T-cell (primary cell): ENCODE results near the gene APOL4. TPM values are rescaled to one million over a fixed set of nuclear protein-coding genes. Genes with fewer than 3 reads are reported as not detected.
"Not testable (repeated sequence)": the region's sequence is repeated elsewhere in the genome, so short reads cannot be mapped to it uniquely, and the experiment has no call there.

Experiments used
- ATAC-seq, 4 experiments: fragments of 200-7000 bp in 3 of 4; fragments of 150-1000 bp in 1 of 4; cut with Tn5 transposase; replicated peaks in 1 of 4; 1 replicate in 3 of 4; 2 replicates in 1 of 4; pipeline ENCODE4 v1.10.0; 2021; ENCODE audit warnings: moderate library complexity in 3 of 4, mild to moderate bottlenecking in 2 of 4, moderate number of reproducible peaks in 1 of 4
- CTCF ChIA-PET, 2 donors: fragments of 300-600 bp; sonication (Branson Sonifier 250); formaldehyde crosslinking; loops; one replicate each; lab custom pipeline; 2022; ENCODE audit warnings: antibody characterized with exemption in 2 of 2; lab: Charles Lee
- POLR2A ChIA-PET, 2 donors: fragments of 300-600 bp; sonication (Branson Sonifier 250); formaldehyde crosslinking; loops; one replicate each; lab custom pipeline; 2022; ENCODE audit warnings: antibody characterized with exemption in 2 of 2; lab: Charles Lee
- DNase-seq, 35 experiments: peaks; one replicate each; pipeline versions ENCODE4 v3.0.0 to v3.0.0-alpha.2; 2013 to 2023
- H3K27ac ChIP-seq: one replicate; pipeline ENCODE4 v1.5.1; 2013; ENCODE audit warnings: low read length
- H3K27me3 ChIP-seq, 2 experiments: replicated peaks in 1 of 2; 1 replicate in 1 of 2; 2 replicates in 1 of 2; pipeline versions ENCODE4 v1.6.1 to v1.7.0; 2013; ENCODE audit warnings: low read length in 1 of 2, mixed read lengths in 1 of 2; ENCODE audit not compliant: control insufficient read depth in 2 of 2, insufficient read depth in 2 of 2; ENCODE audit errors: extremely low read depth in 1 of 2
- H3K36me3 ChIP-seq, 2 donors: 1 replicate in 1 of 2; 2 replicates in 1 of 2; pipeline versions ENCODE4 v1.6.1 to v1.7.0; 2013; ENCODE audit warnings: low read length in 1 of 2; ENCODE audit not compliant: control insufficient read depth in 2 of 2, insufficient read depth in 1 of 2; ENCODE audit errors: extremely low read depth in 1 of 2
- H3K4me1 ChIP-seq, 2 experiments: 1 replicate in 1 of 2; 2 replicates in 1 of 2; pipeline versions ENCODE4 v1.6.1 to v1.7.0; 2013; ENCODE audit warnings: low read length in 2 of 2, mixed read lengths in 1 of 2; ENCODE audit not compliant: insufficient read depth in 2 of 2, control insufficient read depth in 1 of 2; ENCODE audit errors: extremely low read depth in 1 of 2
- H3K4me3 ChIP-seq, 2 donors: 1 replicate in 1 of 2; 2 replicates in 1 of 2; pipeline versions ENCODE4 v1.5.1 to v1.7.0; 2013; ENCODE audit warnings: mild to moderate bottlenecking in 2 of 2, low read length in 1 of 2, moderate library complexity in 1 of 2; ENCODE audit not compliant: control insufficient read depth in 1 of 2; ENCODE audit errors: extremely low read depth in 1 of 2
- H3K9me3 ChIP-seq: 2 replicates; pipeline ENCODE4 v1.7.0; 2013
- H3K27ac Mint-ChIP-seq, 2 donors: one replicate each; pipeline ENCODE4 v1.8.0; 2020 to 2021; ENCODE audit warnings: mild to moderate bottlenecking in 2 of 2, mixed read lengths in 2 of 2
- H3K27me3 Mint-ChIP-seq, 2 donors: one replicate each; pipeline ENCODE4 v1.8.0; 2021 to 2022; ENCODE audit warnings: mixed read lengths in 2 of 2
- H3K36me3 Mint-ChIP-seq: one replicate; pipeline ENCODE4 v1.8.0; 2021; ENCODE audit warnings: mixed read lengths
- H3K4me1 Mint-ChIP-seq, 3 donors: one replicate each; pipeline ENCODE4 v1.8.0; 2020 to 2022; ENCODE audit warnings: mixed read lengths in 3 of 3, mild to moderate bottlenecking in 1 of 3
- H3K4me3 Mint-ChIP-seq, 3 donors: one replicate each; pipeline ENCODE4 v1.8.0; 2020 to 2022; ENCODE audit warnings: mild to moderate bottlenecking in 3 of 3, mixed read lengths in 3 of 3, moderate library complexity in 3 of 3
- H3K9me3 Mint-ChIP-seq, 3 donors: one replicate each; pipeline ENCODE4 v1.8.0; 2020 to 2022; ENCODE audit warnings: mixed read lengths in 3 of 3
- WGBS: methylation state at CpG from one replicate; pipeline ENCODE4 v1.1.5; 2013; ENCODE audit warnings: missing lambda C conversion rate; ENCODE audit not compliant: insufficient coverage; 5-methylcytosine and 5-hydroxymethylcytosine counted together
- total RNA-seq, 35 experiments: library from RNA in 6 of 35; stranded (reverse) in 6 of 35; fragments of 120-200 nt in 1 of 35; gene quantifications; one replicate each; pipeline versions ENCODE4 v1.2.1 to v1.2.4 and lab custom pipeline; 2013 to 2026

APOL4 gene
- total RNA-seq, 5 donors from 2014 or later (not counting 1 experiment from before 2014, with no cell fraction given): 0.22 to 0.72 TPM; not detected in 3

GRCh38 chr22:36202906-36203305, 1.3 kb upstream of the APOL4 start:
- H3K27ac Mint-ChIP-seq, H3K4me1 Mint-ChIP-seq, CTCF ChIA-PET: not testable (repeated sequence)

GRCh38 chr22:36201025-36201424, 584 bp downstream of the APOL4 start:
- H3K27me3 ChIP-seq: peaks cover 0 to 21% of the 10 kb centered on the region in 2 experiments
- peaks cover 15 to 21% (median 16%) of the 10 kb centered on the region in 3 donors for H3K4me1 Mint-ChIP-seq
- H3K9me3 Mint-ChIP-seq, POLR2A ChIA-PET, H3K9me3 ChIP-seq, DNase-seq, CTCF ChIA-PET, H3K4me3 Mint-ChIP-seq, H3K27ac Mint-ChIP-seq, ATAC-seq, H3K36me3 ChIP-seq, H3K27ac ChIP-seq, H3K36me3 Mint-ChIP-seq, H3K4me3 ChIP-seq: not testable (repeated sequence)
- H3K4me1 ChIP-seq: peaks cover 0 to 14% of the 10 kb centered on the region in 2 experiments
- H3K27me3 Mint-ChIP-seq: peaks cover 4 to 16% of the 10 kb centered on the region in 2 donors
- no CpG with 5 or more reads among the region's 5 CpGs for WGBS

More at GRCh38 chr22:36202906-36203305, 1.3 kb upstream of the APOL4 start:
- H3K36me3 Mint-ChIP-seq, ATAC-seq, H3K36me3 ChIP-seq, H3K9me3 ChIP-seq, H3K4me1 ChIP-seq, H3K27ac ChIP-seq, H3K9me3 Mint-ChIP-seq, DNase-seq, H3K4me3 ChIP-seq, H3K4me3 Mint-ChIP-seq, POLR2A ChIA-PET: not testable (repeated sequence)
- H3K27me3 ChIP-seq: peaks cover 0 to 16% of the 10 kb centered on the region in 2 experiments
- H3K27me3 Mint-ChIP-seq: peaks cover 4 to 16% of the 10 kb centered on the region in 2 donors
- WGBS: 57% methylated on average over 4 of the region's 8 CpGs

- H3K36me3 Mint-ChIP-seq: no peaks in the 10 kb centered on the region
- no peaks in the 10 kb centered on the region for H3K9me3 Mint-ChIP-seq
- DNase-seq (no peak), ATAC-seq (no peak)
- no peak overlapping the region for H3K27ac ChIP-seq
- POLR2A ChIA-PET: no interaction called here
- peaks cover 4 to 16% of the 10 kb centered on the region in 2 donors for H3K27me3 Mint-ChIP-seq
- 49% methylated on average over 4 of the region's 5 CpGs for WGBS
- H3K27ac Mint-ChIP-seq: no peak overlapping the region
- no peak overlapping the region for H3K4me3 Mint-ChIP-seq
- CTCF ChIA-PET: no interaction called here
- no peaks in the 10 kb centered on the region for H3K9me3 ChIP-seq
- H3K4me1 Mint-ChIP-seq: peaks cover 15 to 22% (median 16%) of the 10 kb centered on the region in 3 donors
- peaks cover 0 to 21% of the 10 kb centered on the region in 2 experiments for H3K27me3 ChIP-seq
- no peaks in the 10 kb centered on the region for H3K36me3 ChIP-seq
- H3K4me3 ChIP-seq: no peak overlapping the region
- peaks cover 0 to 14% of the 10 kb centered on the region in 2 experiments for H3K4me1 ChIP-seq
These were observed 2.5 kb downstream of the APOL4 start for GRCh38 chr22:36199001-36199551.

DNA sequence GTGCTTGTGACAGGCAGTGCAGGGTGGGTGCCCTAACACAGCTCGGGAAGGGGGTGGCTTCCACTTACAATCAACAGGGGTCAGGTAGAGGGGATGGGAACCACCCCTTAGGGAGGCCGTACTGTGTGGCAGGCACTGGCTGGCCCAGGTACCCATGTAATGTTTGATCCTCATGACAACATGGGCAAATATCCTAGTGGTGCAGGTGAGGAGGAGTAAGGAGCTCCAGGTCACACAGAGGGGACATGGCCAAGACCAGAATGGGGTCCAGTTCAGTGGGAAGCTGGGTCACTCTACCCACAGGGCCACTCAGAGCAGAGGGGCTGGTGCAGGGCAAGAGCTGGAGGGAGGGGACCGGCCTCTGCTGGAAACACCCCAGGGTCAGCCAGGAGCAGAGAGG, 3.1 kb downstream of the APOL4 start:
- no peak overlapping the region for H3K4me3 Mint-ChIP-seq
- no peak overlapping the region for H3K27ac Mint-ChIP-seq
- H3K4me1 Mint-ChIP-seq: peaks cover 15 to 22% (median 16%) of the 10 kb centered on the region in 3 donors
- ATAC-seq (no peak), DNase-seq (no peak)
- Histone ChIP-seq H3K27me3 (peaks cover 0 to 21% of the 10 kb centered on the region in 2 experiments), H3K36me3 (no peaks in the 10 kb centered on the region), H3K27ac (no peak overlapping the region), H3K4me3 (no peak overlapping the region), H3K9me3 (no peaks in the 10 kb centered on the region), H3K4me1 (peaks cover 0 to 14% of the 10 kb centered on the region in 2 experiments)
- peaks cover 4 to 14% of the 10 kb centered on the region in 2 donors for H3K27me3 Mint-ChIP-seq
- POLR2A ChIA-PET: no interaction called here
- no peaks in the 10 kb centered on the region for H3K36me3 Mint-ChIP-seq
- H3K9me3 Mint-ChIP-seq: no peaks in the 10 kb centered on the region
- WGBS: no CpG with 5 or more reads among the region's 3 CpGs
- CTCF ChIA-PET: no interaction called here

GRCh38 chr22:36197514-36198146, 4.0 kb downstream of the APOL4 start:
- ChIA-PET POLR2A (no interaction called here), CTCF (interaction anchor here (0.8 to 1.2 kb wide), 3 partner anchors 24 to 81 kb away, joined by 3 read pairs; no protein-coding TSS in a partner anchor)
- peaks cover 0 to 14% of the 10 kb centered on the region in 2 experiments for H3K4me1 ChIP-seq
- H3K9me3 Mint-ChIP-seq: no peaks in the 10 kb centered on the region
- no peaks in the 10 kb centered on the region for H3K36me3 Mint-ChIP-seq
- no peaks in the 10 kb centered on the region for H3K9me3 ChIP-seq
- H3K27ac Mint-ChIP-seq: no peak overlapping the region
- DNase-seq: no peak
- no peak overlapping the region for H3K4me3 Mint-ChIP-seq
- H3K4me3 ChIP-seq: no peak overlapping the region
- H3K27ac ChIP-seq: no peak overlapping the region
- H3K27me3 ChIP-seq: peaks cover 0 to 21% of the 10 kb centered on the region in 2 experiments
- ATAC-seq: no peak
- peaks cover 4 to 13% of the 10 kb centered on the region in 2 donors for H3K27me3 Mint-ChIP-seq
- no peaks in the 10 kb centered on the region for H3K36me3 ChIP-seq
- peaks cover 15 to 22% (median 16%) of the 10 kb centered on the region in 3 donors for H3K4me1 Mint-ChIP-seq
- WGBS: 58% methylated on average over 5 of the region's 8 CpGs

- Histone ChIP-seq H3K4me3 (no peak overlapping the region), H3K27ac (no peak overlapping the region), H3K9me3 (no peaks in the 10 kb centered on the region), H3K4me1 (peaks cover 0 to 14% of the 10 kb centered on the region in 2 experiments), H3K27me3 (peaks cover 0 to 21% of the 10 kb centered on the region in 2 experiments), H3K36me3 (no peaks in the 10 kb centered on the region)
- H3K27ac Mint-ChIP-seq: no peak overlapping the region
- no peaks in the 10 kb centered on the region for H3K9me3 Mint-ChIP-seq
- DNase-seq: no peak
- peak in 1 of 4 experiments; percentile 37 for ATAC-seq
- ChIA-PET POLR2A (no interaction called here), CTCF (interaction anchor here (0.8 to 1.2 kb wide), 3 partner anchors 24 to 81 kb away, joined by 3 read pairs; no protein-coding TSS in a partner anchor)
- peaks cover 4 to 11% of the 10 kb centered on the region in 2 donors for H3K27me3 Mint-ChIP-seq
- no peak overlapping the region for H3K4me3 Mint-ChIP-seq
- peaks cover 15 to 22% (median 16%) of the 10 kb centered on the region in 3 donors for H3K4me1 Mint-ChIP-seq
- WGBS: 25% methylated on average over 2 of the region's 5 CpGs
- no peaks in the 10 kb centered on the region for H3K36me3 Mint-ChIP-seq
These were observed 4.6 kb downstream of the APOL4 start for GRCh38 chr22:36197065-36197440.
